GM06990 (cell line): ENCODE data around the gene GSE1.

ENCODE experiments used
- DNase-seq: peaks from one replicate; pipeline ENCODE4 v3.0.0-alpha.2; 2011; ENCODE audit not compliant: insufficient read length; ENCODE audit errors: extremely low read depth
- H3K27me3 ChIP-seq: replicated peaks from 2 replicates; pipeline ENCODE4 v1.6.0; 2011; ENCODE audit warnings: low read length; ENCODE audit not compliant: control insufficient read depth, insufficient read depth
- H3K36me3 ChIP-seq: 2 replicates; pipeline ENCODE4 v1.5.1; 2011; ENCODE audit warnings: low read length; ENCODE audit not compliant: control insufficient read depth, insufficient read depth
- H3K4me3 ChIP-seq: replicated peaks from 2 replicates; pipeline ENCODE4 v1.5.1; 2011; ENCODE audit warnings: low read depth, mild to moderate bottlenecking, control low read depth, low read length
- TF ChIP-seq, protein P1 (sequence below): IDR thresholded peaks from 2 replicates; pipeline ENCODE4 v1.5.1; 2011; ENCODE audit warnings: low read length, control low read depth, mild to moderate bottlenecking, inconsistent platforms; ENCODE audit not compliant: insufficient read depth, poor library complexity, severe bottlenecking

Gene GSE1

DNA sequence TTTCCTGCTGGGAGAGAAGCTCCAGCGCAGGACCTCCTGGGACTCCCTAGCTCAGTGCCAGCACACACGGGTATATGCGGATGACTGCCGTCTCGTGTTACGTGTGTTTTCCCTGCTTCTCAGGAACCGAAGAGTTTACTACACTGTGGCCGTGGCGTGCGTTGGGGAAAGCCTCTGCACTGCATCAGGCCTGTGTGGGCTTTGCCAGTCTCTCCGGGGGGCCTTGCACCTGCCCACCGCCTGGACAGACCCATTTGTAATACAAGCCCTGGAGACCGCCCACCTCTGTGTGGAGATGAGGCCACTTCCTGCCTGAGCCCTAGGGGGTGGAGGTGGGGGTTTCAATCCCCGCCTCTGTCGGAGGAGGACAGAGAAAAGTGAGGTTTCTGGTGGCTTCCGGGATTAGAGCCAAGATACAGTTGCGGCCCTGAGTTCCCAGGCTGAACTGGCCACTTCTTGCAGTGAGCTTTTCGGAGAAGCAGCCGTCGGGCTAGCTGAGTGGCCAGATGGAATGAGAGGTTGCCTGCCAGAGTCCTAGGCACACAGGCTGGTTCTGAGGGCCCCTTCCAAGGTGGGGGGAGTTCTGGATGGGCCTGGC lies 43.4 kb upstream of the GSE1 start:
- TF ChIP-seq, protein P1, sequence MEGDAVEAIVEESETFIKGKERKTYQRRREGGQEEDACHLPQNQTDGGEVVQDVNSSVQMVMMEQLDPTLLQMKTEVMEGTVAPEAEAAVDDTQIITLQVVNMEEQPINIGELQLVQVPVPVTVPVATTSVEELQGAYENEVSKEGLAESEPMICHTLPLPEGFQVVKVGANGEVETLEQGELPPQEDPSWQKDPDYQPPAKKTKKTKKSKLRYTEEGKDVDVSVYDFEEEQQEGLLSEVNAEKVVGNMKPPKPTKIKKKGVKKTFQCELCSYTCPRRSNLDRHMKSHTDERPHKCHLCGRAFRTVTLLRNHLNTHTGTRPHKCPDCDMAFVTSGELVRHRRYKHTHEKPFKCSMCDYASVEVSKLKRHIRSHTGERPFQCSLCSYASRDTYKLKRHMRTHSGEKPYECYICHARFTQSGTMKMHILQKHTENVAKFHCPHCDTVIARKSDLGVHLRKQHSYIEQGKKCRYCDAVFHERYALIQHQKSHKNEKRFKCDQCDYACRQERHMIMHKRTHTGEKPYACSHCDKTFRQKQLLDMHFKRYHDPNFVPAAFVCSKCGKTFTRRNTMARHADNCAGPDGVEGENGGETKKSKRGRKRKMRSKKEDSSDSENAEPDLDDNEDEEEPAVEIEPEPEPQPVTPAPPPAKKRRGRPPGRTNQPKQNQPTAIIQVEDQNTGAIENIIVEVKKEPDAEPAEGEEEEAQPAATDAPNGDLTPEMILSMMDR, result no peak
- H3K4me3 ChIP-seq, result peak overlapping the region; percentile 46
- no peaks in the 10 kb centered on the region for H3K27me3 ChIP-seq
- no peaks in the 10 kb centered on the region; the same call in none of the 2 replicates for H3K36me3 ChIP-seq
- peak; percentile 80 for DNase-seq

DNA sequence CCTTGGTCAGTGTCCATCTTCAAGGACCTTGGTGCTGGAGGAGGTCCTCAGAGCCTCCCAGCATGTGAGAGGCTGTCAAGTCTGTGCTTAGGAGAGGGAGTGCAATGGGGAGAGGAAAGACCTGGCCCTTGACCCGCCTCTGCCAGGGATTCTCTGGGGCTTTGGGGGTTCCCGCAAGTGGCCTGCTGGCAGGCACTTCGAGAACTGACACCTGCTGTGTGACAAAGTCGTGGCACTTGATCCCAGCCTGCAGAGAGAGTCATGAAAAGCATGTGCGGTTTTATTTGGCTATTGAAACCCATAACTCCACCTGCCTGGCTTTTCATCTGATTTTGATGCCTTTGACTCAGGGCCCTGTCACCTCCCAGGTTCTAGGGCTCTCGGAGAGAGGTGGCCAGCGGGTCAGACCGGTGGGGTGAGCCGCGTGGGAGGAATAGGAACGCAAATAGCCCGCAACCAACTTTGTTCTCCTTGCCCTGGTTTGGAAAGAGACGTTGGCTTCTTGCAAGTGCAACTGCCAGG lies 42.8 kb upstream of the GSE1 start:
- Histone ChIP-seq H3K27me3 (no peaks in the 10 kb centered on the region), H3K36me3 (no peaks in the 10 kb centered on the region; the same call in none of the 2 replicates), H3K4me3 (peak overlapping the region; percentile 46)
- peak; percentile 70 for DNase-seq
- TF ChIP-seq, protein P1, result no peak

DNA sequence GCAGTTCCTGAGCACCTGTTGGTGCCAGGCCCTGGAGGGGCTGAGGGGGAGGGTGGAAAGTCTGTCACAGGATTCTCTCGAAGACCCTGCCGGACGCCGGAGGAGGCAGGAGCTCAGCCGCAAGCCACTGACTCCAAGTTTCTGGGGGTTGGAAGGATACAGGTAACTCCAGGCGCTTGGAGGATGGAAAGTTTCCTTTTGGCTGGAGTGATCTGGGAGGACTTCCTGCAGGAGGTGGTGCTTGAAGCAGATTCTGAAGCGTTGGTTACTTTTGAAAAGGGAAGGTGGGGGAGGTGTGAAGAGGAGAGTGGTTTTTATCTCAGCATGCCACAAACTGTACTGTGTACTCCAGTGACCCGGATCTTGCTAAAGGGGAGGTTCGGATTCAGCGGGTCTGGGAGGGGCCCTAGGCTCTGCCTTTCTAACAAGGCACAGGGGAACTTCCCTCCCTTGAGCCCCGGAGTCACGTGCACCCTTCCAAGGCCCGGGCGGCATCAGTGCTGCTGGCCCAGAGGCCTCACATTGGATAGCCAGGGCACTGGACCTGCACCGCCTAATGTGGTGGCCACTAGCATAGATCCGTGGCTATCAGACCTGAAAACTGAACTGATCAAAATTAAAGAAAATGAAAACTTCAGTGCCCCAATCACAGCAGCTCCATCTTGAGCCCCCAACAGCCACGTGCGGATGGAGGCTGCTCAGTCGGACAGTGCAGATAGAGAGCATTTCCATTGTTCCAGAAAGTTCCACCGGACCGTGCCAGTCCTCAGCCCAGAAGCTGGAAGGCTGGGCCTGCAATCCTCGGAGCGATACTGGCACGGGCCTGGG lies 42.2 kb upstream of the GSE1 start:
- TF ChIP-seq, protein P1, result no peak
- DNase-seq, result peak; percentile 75
- no peaks in the 10 kb centered on the region for H3K27me3 ChIP-seq
- H3K4me3 ChIP-seq, result peak overlapping the region; percentile 46; the same call in 1 of the 2 replicates
- no peaks in the 10 kb centered on the region; the same call in none of the 2 replicates for H3K36me3 ChIP-seq

DNA sequence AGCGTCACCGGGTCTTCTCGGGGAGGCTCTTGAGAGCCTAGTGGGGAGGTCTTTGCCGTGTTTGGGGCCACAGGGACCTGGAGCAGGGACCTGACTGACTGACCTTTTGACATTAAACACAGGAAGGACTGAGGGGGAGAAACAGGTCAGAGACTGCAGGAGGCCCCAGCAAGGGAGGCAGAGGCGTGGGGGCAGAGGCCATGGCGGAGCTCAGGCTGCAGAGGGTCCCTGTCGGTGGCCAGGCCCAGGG lies 41.6 kb upstream of the GSE1 start:
- peak; percentile 73 for DNase-seq
- no peaks in the 10 kb centered on the region for H3K27me3 ChIP-seq
- H3K36me3 ChIP-seq, result no peaks in the 10 kb centered on the region; the same call in none of the 2 replicates

DNA sequence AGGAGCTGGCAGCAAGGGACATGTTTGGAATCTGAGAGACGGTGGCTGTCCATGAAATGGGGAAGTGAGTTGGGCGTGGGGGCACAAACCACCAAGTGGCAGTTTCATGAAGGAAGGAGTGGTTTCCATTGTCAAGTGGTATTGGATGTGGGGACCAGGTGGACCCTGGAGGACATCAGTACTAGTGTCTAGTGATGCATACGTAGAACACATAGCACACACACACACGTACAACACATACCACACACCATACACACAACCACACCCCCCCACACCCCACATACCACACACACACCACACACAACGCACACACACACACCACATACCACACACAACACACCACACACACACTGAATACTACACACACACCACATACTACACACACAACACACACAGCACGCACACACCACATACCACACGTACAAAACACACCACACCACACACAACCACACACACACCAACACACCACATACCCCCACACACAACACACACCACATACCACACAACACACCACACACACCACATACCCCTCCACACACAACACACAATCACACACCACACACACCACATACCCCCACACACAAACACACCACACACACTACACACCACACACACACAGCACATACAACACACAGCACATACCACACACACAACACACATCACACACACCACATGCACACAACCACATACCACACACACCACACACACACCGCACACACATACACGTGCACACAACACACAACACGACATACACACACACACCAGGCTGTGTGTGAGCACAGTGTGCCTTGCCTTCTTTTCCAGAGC lies 41.1 kb upstream of the GSE1 start:
- DNase-seq, result no peak
- TF ChIP-seq, protein P1, result no peak
- no peak overlapping the region for H3K4me3 ChIP-seq
- H3K27me3 ChIP-seq, result no peaks in the 10 kb centered on the region
- H3K36me3 ChIP-seq, result no peaks in the 10 kb centered on the region; the same call in none of the 2 replicates

More for the DNA sequence above, 41.6 kb upstream of the GSE1 start:
- TF ChIP-seq, protein P1, result no peak
- no peak overlapping the region for H3K4me3 ChIP-seq
